GM12878 (cell line): ENCODE results near the gene FOXO3. TPM values are rescaled to one million over a fixed set of nuclear protein-coding genes. Genes with fewer than 3 reads are reported as not detected.

Source experiments
- ATAC-seq: fragments of 200-7000 bp; cut with Tn5 transposase; 3 replicates; pipeline ENCODE4 v1.9.1; 2020; ENCODE audit warnings: mild to moderate bottlenecking, moderate library complexity
- BruUV-seq: library from RNA; stranded (reverse); fragments of 400-500 nt; replicated peaks from 2 replicates; lab custom pipeline; 2021; lab: Mats Ljungman, UMichigan
- CTCF ChIA-PET: fragments of 300-600 bp; sonication (Branson Sonifier 250); formaldehyde crosslinking; extraction: SDS; loops from one replicate; lab custom pipeline; 2021; ENCODE audit warnings: inconsistent platforms; lab: Yijun Ruan, JAX
- POLR2A ChIA-PET: fragments of 350-600 bp; formaldehyde crosslinking; extraction: SDS; loops from one replicate; lab custom pipeline; 2021; ENCODE audit warnings: inconsistent platforms; lab: Charles Lee
- RAD21 ChIA-PET: fragments of 300-600 bp; sonication (Branson Sonifier 250); formaldehyde crosslinking; loops from one replicate; lab custom pipeline; 2023; ENCODE audit warnings: antibody characterized with exemption; ENCODE audit not compliant: unreplicated experiment; lab: Charles Lee
- SMC1A ChIA-PET: fragments of 300-600 bp; sonication (Branson Sonifier 250); formaldehyde crosslinking; loops from one replicate; lab custom pipeline; 2023; ENCODE audit not compliant: unreplicated experiment, uncharacterized antibody; lab: Charles Lee
- DNase-seq: peaks from one replicate; pipeline ENCODE4 v3.0.0-alpha.2; 2011; ENCODE audit warnings: low read depth, low spot score
- FAIRE-seq: peaks from 3 replicates; lab custom pipeline; 2011; peaks lifted over from hg19 to GRCh38; lab: Jason Lieb, UNC
- H2AFZ ChIP-seq: 2 replicates; pipeline ENCODE4 v1.6.0; 2011; ENCODE audit warnings: low read depth, low read length, control low read depth; ENCODE audit not compliant: control insufficient read depth
- H3K27ac ChIP-seq: 2 replicates; pipeline ENCODE4 v1.5.1; 2011; ENCODE audit warnings: control low read depth; ENCODE audit not compliant: control insufficient read depth, insufficient read depth
- H3K27me3 ChIP-seq, 2 experiments: replicated peaks in 1 of 2; 2 replicates each; pipeline versions ENCODE4 v1.6.0 to v1.6.1; 2011; ENCODE audit warnings: low read length in 1 of 2; ENCODE audit not compliant: control insufficient read depth in 2 of 2, insufficient read depth in 2 of 2
- H3K36me3 ChIP-seq, 2 experiments: 2 replicates each; pipeline ENCODE4 v1.5.1; 2011; ENCODE audit warnings: low read length in 1 of 2; ENCODE audit not compliant: control insufficient read depth in 2 of 2, insufficient read depth in 2 of 2
- H3K4me1 ChIP-seq: 2 replicates; pipeline ENCODE4 v1.6.1; 2011; ENCODE audit warnings: mild to moderate bottlenecking, low read length, moderate library complexity, mixed read lengths; ENCODE audit not compliant: control insufficient read depth, insufficient read depth
- H3K4me2 ChIP-seq: 2 replicates; pipeline ENCODE4 v1.6.0; 2011; ENCODE audit warnings: control low read depth; ENCODE audit not compliant: control insufficient read depth, insufficient read depth
- H3K4me3 ChIP-seq: fragments of 200-600 bp; sonication (generic); 2 replicates; pipeline ENCODE4 v1.5.1; 2016
- H3K79me2 ChIP-seq: 2 replicates; pipeline ENCODE4 v1.6.0; 2011; ENCODE audit warnings: low read length; ENCODE audit not compliant: control insufficient read depth, insufficient read depth
- H3K9ac ChIP-seq: 2 replicates; pipeline ENCODE4 v1.8.0; 2011; ENCODE audit warnings: low read length, control low read depth, mixed read lengths; ENCODE audit not compliant: control insufficient read depth, insufficient read depth
- H3K9me3 ChIP-seq: replicated peaks from 3 replicates; pipeline ENCODE4 v1.5.1; 2011; ENCODE audit warnings: mild to moderate bottlenecking, low read length; ENCODE audit not compliant: control insufficient read depth, insufficient read depth
- H4K20me1 ChIP-seq: 2 replicates; pipeline ENCODE4 v1.6.0; 2011; ENCODE audit not compliant: control insufficient read depth, insufficient read depth
- CEBPB ChIP-seq, 2 experiments: fragments of 150-350 bp in 1 of 2; IDR thresholded peaks; 2 replicates each; pipeline ENCODE4 v1.6.1; 2012 to 2014; ENCODE audit warnings: low read depth in 2 of 2, low read length in 2 of 2, borderline replicate concordance in 1 of 2, inconsistent platforms in 1 of 2
- LARP7 ChIP-seq: fragments of 450-650 bp; IDR thresholded peaks from 2 replicates; pipeline ENCODE4 v1.6.1; 2017; ENCODE audit warnings: mild to moderate bottlenecking
- SMC3 ChIP-seq: IDR thresholded peaks from 2 replicates; pipeline ENCODE4 v1.6.1; 2011; ENCODE audit warnings: low read length, improper control_type of control experiment, borderline replicate concordance
- SPI1 ChIP-seq: IDR thresholded peaks from 2 replicates; pipeline ENCODE4 v1.6.1; 2011; ENCODE audit warnings: low read depth, mild to moderate bottlenecking, low read length, moderate library complexity, borderline replicate concordance; ENCODE audit not compliant: insufficient read depth
- SREBF2 ChIP-seq: IDR thresholded peaks from 2 replicates; pipeline ENCODE4 v1.6.1; 2012; ENCODE audit warnings: mild to moderate bottlenecking, low read length
- STAT1 ChIP-seq: fragments of 450-650 bp; conservative IDR thresholded peaks from 2 replicates; pipeline ENCODE4 v1.6.1; 2014; ENCODE audit warnings: antibody characterized with exemption, mild to moderate bottlenecking
- SUZ12 ChIP-seq: fragments of 200-600 bp; sonication (generic); IDR thresholded peaks from one replicate; pipeline ENCODE4 v1.6.1; 2018; ENCODE audit warnings: antibody characterized with exemption, mild to moderate bottlenecking; ENCODE audit not compliant: unreplicated experiment
- YBX1 ChIP-seq: fragments of 450-650 bp; IDR thresholded peaks from 2 replicates; pipeline ENCODE4 v1.6.1; 2016; ENCODE audit warnings: antibody characterized with exemption
- YY1 ChIP-seq: IDR thresholded peaks from 2 replicates; pipeline ENCODE4 v1.6.1; 2011; ENCODE audit warnings: low read depth, mild to moderate bottlenecking, low read length
- ZNF217 ChIP-seq: fragments of 450-650 bp; IDR thresholded peaks from 2 replicates; pipeline ENCODE4 v1.6.1; 2017; ENCODE audit warnings: antibody characterized with exemption, mild to moderate bottlenecking
- ZNF622 ChIP-seq: fragments of 450-650 bp; IDR thresholded peaks from 2 replicates; pipeline ENCODE4 v1.6.1; 2017; ENCODE audit warnings: mild to moderate bottlenecking, inconsistent platforms
- WGBS: methylation state at CpG from one replicate; pipeline ENCODE4 v1.1.6; 2016; ENCODE audit warnings: low lambda C conversion rate; ENCODE audit not compliant: insufficient replicate concordance, insufficient coverage; ENCODE audit errors: missing lambda C conversion rate; 5-methylcytosine and 5-hydroxymethylcytosine counted together
- in situ Hi-C: fragments of 300-500 bp; cut with MboI; formaldehyde crosslinking; loops from 9 replicates; pipeline ENCODE4 v1.14.3; 2018; ENCODE audit warnings: mixed read lengths
- intact Hi-C: fragments of 100-400 bp; cut with micrococcal nuclease; formaldehyde crosslinking; loops from one replicate; pipeline ENCODE4 v1.14.2; 2022; ENCODE audit not compliant: unreplicated experiment
- polyA plus RNA-seq, 11 experiments: library from polyadenylated mRNA; depleted of rRNA in 4 of 11; unstranded in 6 of 11; stranded (reverse) in 5 of 11; fragments of >200 nt; fragmentation: Nextera tagmentation in 4 of 11; fragmentation: Illumina TruSeq in 1 of 11; extraction: Ambion mirVana in 4 of 11; extraction: Trizol in 1 of 11; gene quantifications; 1 replicate in 1 of 11; 2 replicates in 10 of 11; pipeline versions ENCODE4 v1.2.1 to v1.2.3, GENCODE V29; 2011 to 2016; ENCODE audit warnings: inconsistent platforms in 2 of 11, missing spikeins in 2 of 11, low read depth in 1 of 11
- total RNA-seq, 4 experiments: library from RNA; depleted of rRNA in 3 of 4; stranded (reverse); fragments of >200 nt in 3 of 4; fragmentation: Illumina TruSeq in 1 of 4; extraction: Trizol in 1 of 4; gene quantifications; 2 replicates each; pipeline versions ENCODE4 v1.2.1 to v1.2.3, GENCODE V29; 2013 to 2021
- TF ChIP-seq, protein P1 (sequence below): IDR thresholded peaks from 2 replicates; pipeline ENCODE4 v1.6.1; 2011; ENCODE audit warnings: mild to moderate bottlenecking, low read depth, low read length, moderate library complexity; ENCODE audit not compliant: insufficient replicate concordance
- TF ChIP-seq, protein P2 (sequence below): fragments of 150-350 bp; IDR thresholded peaks from 2 replicates; pipeline ENCODE4 v1.6.1; 2016; ENCODE audit warnings: low read depth, low read length
- TF ChIP-seq, protein P3 (sequence below): IDR thresholded peaks from 2 replicates; pipeline ENCODE4 v1.6.1; 2012; ENCODE audit warnings: improper control_type of control experiment, low read depth, low read length; ENCODE audit not compliant: insufficient replicate concordance

Gene FOXO3
- total and polyA plus RNA-seq, 10 of the 15 experiments (the other 5 are each of a cell fraction or from before 2014, with no cell fraction given) = 0.82 to 4.5 (median 1.7) TPM

DNA sequence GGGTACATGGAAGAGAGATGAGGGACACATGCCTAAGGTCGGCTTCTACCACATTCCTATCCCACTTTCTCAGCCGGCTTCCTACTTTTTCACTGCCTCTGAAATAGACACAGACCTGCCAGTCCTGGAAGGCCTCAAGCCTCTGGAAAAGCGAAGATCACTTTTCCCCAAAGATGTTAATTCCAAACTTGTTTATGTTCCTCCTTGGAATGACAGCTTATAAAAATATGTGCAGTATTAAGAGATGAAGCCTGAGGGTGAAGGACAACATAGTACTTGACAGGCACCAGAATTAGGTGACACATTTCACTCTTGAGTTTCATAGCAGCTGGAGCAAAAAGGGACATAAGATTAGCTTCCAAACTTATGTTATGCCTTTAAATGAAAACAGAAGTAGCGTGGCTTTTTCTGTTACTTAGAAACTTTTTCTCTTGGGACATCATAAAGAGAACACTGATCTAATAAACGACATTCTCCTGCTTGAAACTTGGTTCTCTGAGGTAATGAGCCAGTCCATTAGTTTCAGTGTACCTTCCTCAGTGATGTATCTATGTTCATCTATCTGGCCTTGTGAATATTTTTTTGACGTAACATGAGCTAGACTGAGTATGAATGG, 25.3 kb downstream of the FOXO3 start:
- no TSS peak for BruUV-seq

More for the DNA sequence above, 25.3 kb downstream of the FOXO3 start:
- H3K4me1 ChIP-seq = peaks cover 19% of the 10 kb centered on the region
- H3K27me3 ChIP-seq = no peaks in the 10 kb centered on the region; a peak in 1 of 4 replicates
- ATAC-seq (no peak), DNase-seq (no peak)
- peaks cover 36% of the 10 kb centered on the region for H3K79me2 ChIP-seq
- H3K36me3 ChIP-seq = no peaks in the 10 kb centered on the region; a peak in 1 of 4 replicates
- no peaks in the 10 kb centered on the region for H3K9me3 ChIP-seq
- in situ Hi-C loops = no loop called here
- intact Hi-C loops = no loop called here
- no peak overlapping the region for H3K4me2 ChIP-seq
- CTCF ChIA-PET = interaction anchor here (0.9 to 1.1 kb wide), 2 partner anchors 10 to 16 kb away, joined by 3 to 4 read pairs; no protein-coding TSS in a partner anchor
- no peak overlapping the region for H3K27ac ChIP-seq
- POLR2A ChIA-PET = no interaction called here
- no peak overlapping the region for H2AFZ ChIP-seq
- no peaks in the 10 kb centered on the region for H4K20me1 ChIP-seq
- 64% methylated on average over 6 of the region's 6 CpGs for WGBS
- TF ChIP-seq, protein P1, sequence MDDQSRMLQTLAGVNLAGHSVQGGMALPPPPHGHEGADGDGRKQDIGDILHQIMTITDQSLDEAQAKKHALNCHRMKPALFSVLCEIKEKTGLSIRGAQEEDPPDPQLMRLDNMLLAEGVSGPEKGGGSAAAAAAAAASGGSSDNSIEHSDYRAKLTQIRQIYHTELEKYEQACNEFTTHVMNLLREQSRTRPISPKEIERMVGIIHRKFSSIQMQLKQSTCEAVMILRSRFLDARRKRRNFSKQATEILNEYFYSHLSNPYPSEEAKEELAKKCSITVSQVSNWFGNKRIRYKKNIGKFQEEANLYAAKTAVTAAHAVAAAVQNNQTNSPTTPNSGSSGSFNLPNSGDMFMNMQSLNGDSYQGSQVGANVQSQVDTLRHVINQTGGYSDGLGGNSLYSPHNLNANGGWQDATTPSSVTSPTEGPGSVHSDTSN = no peak
- no peak for TF ChIP-seq CEBPB (IDR thresholded peaks at IDR 0.05; ENCODE audit: borderline replicate concordance in 1 of 2, low read depth in 2 of 2, low read length in 2 of 2)
- TF ChIP-seq LARP7 = no peak
- no peak for TF ChIP-seq ZNF622
- TF ChIP-seq, protein P2, sequence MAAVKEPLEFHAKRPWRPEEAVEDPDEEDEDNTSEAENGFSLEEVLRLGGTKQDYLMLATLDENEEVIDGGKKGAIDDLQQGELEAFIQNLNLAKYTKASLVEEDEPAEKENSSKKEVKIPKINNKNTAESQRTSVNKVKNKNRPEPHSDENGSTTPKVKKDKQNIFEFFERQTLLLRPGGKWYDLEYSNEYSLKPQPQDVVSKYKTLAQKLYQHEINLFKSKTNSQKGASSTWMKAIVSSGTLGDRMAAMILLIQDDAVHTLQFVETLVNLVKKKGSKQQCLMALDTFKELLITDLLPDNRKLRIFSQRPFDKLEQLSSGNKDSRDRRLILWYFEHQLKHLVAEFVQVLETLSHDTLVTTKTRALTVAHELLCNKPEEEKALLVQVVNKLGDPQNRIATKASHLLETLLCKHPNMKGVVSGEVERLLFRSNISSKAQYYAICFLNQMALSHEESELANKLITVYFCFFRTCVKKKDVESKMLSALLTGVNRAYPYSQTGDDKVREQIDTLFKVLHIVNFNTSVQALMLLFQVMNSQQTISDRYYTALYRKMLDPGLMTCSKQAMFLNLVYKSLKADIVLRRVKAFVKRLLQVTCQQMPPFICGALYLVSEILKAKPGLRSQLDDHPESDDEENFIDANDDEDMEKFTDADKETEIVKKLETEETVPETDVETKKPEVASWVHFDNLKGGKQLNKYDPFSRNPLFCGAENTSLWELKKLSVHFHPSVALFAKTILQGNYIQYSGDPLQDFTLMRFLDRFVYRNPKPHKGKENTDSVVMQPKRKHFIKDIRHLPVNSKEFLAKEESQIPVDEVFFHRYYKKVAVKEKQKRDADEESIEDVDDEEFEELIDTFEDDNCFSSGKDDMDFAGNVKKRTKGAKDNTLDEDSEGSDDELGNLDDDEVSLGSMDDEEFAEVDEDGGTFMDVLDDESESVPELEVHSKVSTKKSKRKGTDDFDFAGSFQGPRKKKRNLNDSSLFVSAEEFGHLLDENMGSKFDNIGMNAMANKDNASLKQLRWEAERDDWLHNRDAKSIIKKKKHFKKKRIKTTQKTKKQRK = no peak
- TF ChIP-seq, protein P3, sequence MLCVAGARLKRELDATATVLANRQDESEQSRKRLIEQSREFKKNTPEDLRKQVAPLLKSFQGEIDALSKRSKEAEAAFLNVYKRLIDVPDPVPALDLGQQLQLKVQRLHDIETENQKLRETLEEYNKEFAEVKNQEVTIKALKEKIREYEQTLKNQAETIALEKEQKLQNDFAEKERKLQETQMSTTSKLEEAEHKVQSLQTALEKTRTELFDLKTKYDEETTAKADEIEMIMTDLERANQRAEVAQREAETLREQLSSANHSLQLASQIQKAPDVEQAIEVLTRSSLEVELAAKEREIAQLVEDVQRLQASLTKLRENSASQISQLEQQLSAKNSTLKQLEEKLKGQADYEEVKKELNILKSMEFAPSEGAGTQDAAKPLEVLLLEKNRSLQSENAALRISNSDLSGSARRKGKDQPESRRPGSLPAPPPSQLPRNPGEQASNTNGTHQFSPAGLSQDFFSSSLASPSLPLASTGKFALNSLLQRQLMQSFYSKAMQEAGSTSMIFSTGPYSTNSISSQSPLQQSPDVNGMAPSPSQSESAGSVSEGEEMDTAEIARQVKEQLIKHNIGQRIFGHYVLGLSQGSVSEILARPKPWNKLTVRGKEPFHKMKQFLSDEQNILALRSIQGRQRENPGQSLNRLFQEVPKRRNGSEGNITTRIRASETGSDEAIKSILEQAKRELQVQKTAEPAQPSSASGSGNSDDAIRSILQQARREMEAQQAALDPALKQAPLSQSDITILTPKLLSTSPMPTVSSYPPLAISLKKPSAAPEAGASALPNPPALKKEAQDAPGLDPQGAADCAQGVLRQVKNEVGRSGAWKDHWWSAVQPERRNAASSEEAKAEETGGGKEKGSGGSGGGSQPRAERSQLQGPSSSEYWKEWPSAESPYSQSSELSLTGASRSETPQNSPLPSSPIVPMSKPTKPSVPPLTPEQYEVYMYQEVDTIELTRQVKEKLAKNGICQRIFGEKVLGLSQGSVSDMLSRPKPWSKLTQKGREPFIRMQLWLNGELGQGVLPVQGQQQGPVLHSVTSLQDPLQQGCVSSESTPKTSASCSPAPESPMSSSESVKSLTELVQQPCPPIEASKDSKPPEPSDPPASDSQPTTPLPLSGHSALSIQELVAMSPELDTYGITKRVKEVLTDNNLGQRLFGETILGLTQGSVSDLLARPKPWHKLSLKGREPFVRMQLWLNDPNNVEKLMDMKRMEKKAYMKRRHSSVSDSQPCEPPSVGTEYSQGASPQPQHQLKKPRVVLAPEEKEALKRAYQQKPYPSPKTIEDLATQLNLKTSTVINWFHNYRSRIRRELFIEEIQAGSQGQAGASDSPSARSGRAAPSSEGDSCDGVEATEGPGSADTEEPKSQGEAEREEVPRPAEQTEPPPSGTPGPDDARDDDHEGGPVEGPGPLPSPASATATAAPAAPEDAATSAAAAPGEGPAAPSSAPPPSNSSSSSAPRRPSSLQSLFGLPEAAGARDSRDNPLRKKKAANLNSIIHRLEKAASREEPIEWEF = no peak
- no peak for TF ChIP-seq YY1
- TF ChIP-seq STAT1 = no peak
- no peak for TF ChIP-seq YBX1
- TF ChIP-seq SMC3 = no peak
- no peak for TF ChIP-seq SPI1
- no peak for TF ChIP-seq SUZ12
- TF ChIP-seq ZNF217 = no peak
- TF ChIP-seq SREBF2 = no peak
- TF ChIP-seq, all 136 proteins: peak for 0
- Histone ChIP-seq H3K9ac (no peak overlapping the region), H3K4me3 (no peak overlapping the region)
- RAD21 ChIA-PET = no interaction called here
- SMC1A ChIA-PET = interaction anchor here (1.4 kb wide), 1 partner anchor 38 kb away, joined by 4 read pairs; no protein-coding TSS in a partner anchor
- FAIRE-seq = no peak
